HCT116 (cell line): ENCODE results near the gene NUDT22. TPM values are rescaled to one million over a fixed set of nuclear protein-coding genes. Genes with fewer than 3 reads are reported as not detected.

Experiments
- ATAC-seq: fragments of 200-7000 bp; cut with Tn5 transposase; 2 replicates; pipeline ENCODE4 v1.9.1; 2020; ENCODE audit warnings: mild to moderate bottlenecking, moderate library complexity
- BruUV-seq: library from RNA; stranded (reverse); fragments of 400-500 nt; replicated peaks from 2 replicates; lab custom pipeline; 2021; lab: Mats Ljungman, UMichigan
- CTCF ChIA-PET: fragments of 300-600 bp; sonication (Branson Sonifier 250); formaldehyde crosslinking; loops from one replicate; lab custom pipeline; 2021; ENCODE audit warnings: antibody characterized with exemption; lab: Charles Lee
- POLR2A ChIA-PET: fragments of 300-600, 350-600 bp; sonication (Branson Sonifier 250); formaldehyde crosslinking; loops from one replicate; lab custom pipeline; 2021; ENCODE audit warnings: antibody characterized with exemption; lab: Charles Lee
- RAD21 ChIA-PET, 2 experiments: fragments of 300-600 bp; sonication (Branson Sonifier 250); formaldehyde crosslinking; loops; one replicate each; lab custom pipeline; 2023; ENCODE audit warnings: low total read pairs in 2 of 2; ENCODE audit not compliant: uncharacterized antibody in 2 of 2, unreplicated experiment in 2 of 2, low non-redundant PET in 1 of 2; lab: Charles Lee
- DNase-seq: peaks from one replicate; pipeline ENCODE4 v3.0.0-alpha.2; 2010; ENCODE audit warnings: low read depth, low spot score
- H2AFZ ChIP-seq: fragments of 200-600 bp; shearing (Covaris generic), sonication (generic); 2 replicates; pipeline ENCODE4 v1.6.1; 2017; ENCODE audit warnings: low read depth, mixed run types, mixed read lengths, antibody characterized with exemption, low read length; ENCODE audit not compliant: poor library complexity, severe bottlenecking
- H3K27ac ChIP-seq: 2 replicates; pipeline ENCODE4 v1.5.1; 2012; ENCODE audit warnings: low read depth, low read length
- H3K27me3 ChIP-seq: fragments of 200-600 bp; sonication (generic); 2 replicates; pipeline ENCODE4 v1.6.1; 2016; ENCODE audit warnings: mixed run types, low read length, mixed read lengths; ENCODE audit not compliant: insufficient read depth
- H3K36me3 ChIP-seq, 2 experiments: fragments of 200-500 bp in 1 of 2; fragments of 200-600 bp in 1 of 2; sonication (Bioruptor generic) in 1 of 2; sonication (generic) in 1 of 2; 2 replicates each; pipeline versions ENCODE4 v1.5.1 to v1.6.1; 2014 to 2016; ENCODE audit warnings: low read length in 2 of 2, inconsistent platforms in 1 of 2, mixed read lengths in 1 of 2, mixed run types in 1 of 2; ENCODE audit not compliant: insufficient read depth in 2 of 2, control insufficient read depth in 1 of 2
- H3K4me1 ChIP-seq, 2 experiments: fragments of 200-600 bp in 1 of 2; sonication (generic) in 1 of 2; 2 replicates each; pipeline versions ENCODE4 v1.5.1 to v1.6.1; 2012 to 2017; ENCODE audit warnings: low read length in 2 of 2, inconsistent platforms in 1 of 2, mild to moderate bottlenecking in 1 of 2, mixed read lengths in 1 of 2, mixed run types in 1 of 2, moderate library complexity in 1 of 2; ENCODE audit not compliant: insufficient read depth in 2 of 2, control insufficient read depth in 1 of 2
- H3K4me2 ChIP-seq: fragments of 200-600 bp; sonication (generic); 2 replicates; pipeline ENCODE4 v1.6.1; 2017; ENCODE audit warnings: mixed run types, low read length, mixed read lengths
- H3K4me3 ChIP-seq, 2 experiments: fragments of 200-600 bp in 1 of 2; sonication (generic) in 1 of 2; replicated peaks in 1 of 2; 2 replicates each; pipeline ENCODE4 v1.5.1; 2011 to 2016; ENCODE audit warnings: low read length in 2 of 2, control low read depth in 1 of 2, low read depth in 1 of 2, mild to moderate bottlenecking in 1 of 2, mixed read lengths in 1 of 2, mixed run types in 1 of 2
- H3K79me2 ChIP-seq: fragments of 200-600 bp; sonication (generic); 2 replicates; pipeline ENCODE4 v1.6.1; 2017; ENCODE audit warnings: mild to moderate bottlenecking, mixed run types, low read length, moderate library complexity, mixed read lengths; ENCODE audit not compliant: insufficient read depth
- H3K9ac ChIP-seq: fragments of 200-600 bp; sonication (generic); 2 replicates; pipeline ENCODE4 v1.6.1; 2016; ENCODE audit warnings: low read length, mixed read lengths
- H3K9me2 ChIP-seq: fragments of 200-600 bp; sonication (generic), shearing (Covaris generic); 2 replicates; pipeline ENCODE4 v1.6.1; 2017; ENCODE audit warnings: mixed run types, mild to moderate bottlenecking, moderate library complexity; ENCODE audit not compliant: insufficient read depth
- H3K9me3 ChIP-seq, 2 experiments: fragments of 200-500 bp in 1 of 2; fragments of 200-600 bp in 1 of 2; sonication (Bioruptor generic) in 1 of 2; sonication (generic) in 1 of 2; 2 replicates each; pipeline ENCODE4 v1.6.1; 2014 to 2017; ENCODE audit warnings: low read length in 2 of 2, mixed read lengths in 2 of 2, inconsistent platforms in 1 of 2, low read depth in 1 of 2, mild to moderate bottlenecking in 1 of 2, mixed run types in 1 of 2, moderate library complexity in 1 of 2; ENCODE audit not compliant: control insufficient read depth in 1 of 2, insufficient read depth in 1 of 2
- H4K20me1 ChIP-seq: fragments of 200-600 bp; sonication (generic), shearing (Covaris generic); 2 replicates; pipeline ENCODE4 v1.6.1; 2017; ENCODE audit warnings: mixed run types, mild to moderate bottlenecking, moderate library complexity; ENCODE audit not compliant: insufficient read depth
- JUND ChIP-seq: IDR thresholded peaks from 2 replicates; pipeline ENCODE4 v1.6.1; 2012
- POLR2A ChIP-seq: IDR thresholded peaks from 2 replicates; pipeline ENCODE4 v1.7.0; 2011; ENCODE audit warnings: borderline replicate concordance; ENCODE audit not compliant: insufficient read depth, insufficient read length; ENCODE audit errors: extremely low read depth
- POLR2AphosphoS5 ChIP-seq: IDR thresholded peaks from 2 replicates; pipeline ENCODE4 v1.6.1; 2011; ENCODE audit warnings: mild to moderate bottlenecking, low read depth, low read length, moderate library complexity
- REST ChIP-seq: IDR thresholded peaks from 2 replicates; pipeline ENCODE4 v1.6.1; 2012; ENCODE audit warnings: low read depth
- TCF7L2 ChIP-seq: IDR thresholded peaks from 2 replicates; pipeline ENCODE4 v1.7.0; 2011; ENCODE audit warnings: borderline replicate concordance, inconsistent platforms; ENCODE audit not compliant: insufficient read depth, insufficient read length; ENCODE audit errors: extremely low read depth
- ZFX ChIP-seq: fragments of 450-650 bp; IDR thresholded peaks from 2 replicates; pipeline ENCODE4 v1.6.1; 2017
- intact Hi-C: fragments of 100-400 bp; cut with micrococcal nuclease; formaldehyde crosslinking; loops from 2 replicates; pipeline ENCODE4 v1.10.0; 2022
- total RNA-seq: library from RNA; stranded (reverse); gene quantifications from one replicate; pipeline ENCODE4 v1.2.1, GENCODE V29; 2021; ENCODE audit not compliant: unreplicated experiment

The NUDT22 gene
- total RNA-seq, 1 experiment from 2014 or later, result 70.9 TPM

GRCh38 chr11:64268025-64268892 lies 42.2 kb downstream of the NUDT22 start:
- ChIA-PET RAD21 (no interaction called here), CTCF (interaction anchor here (0.6 to 2.5 kb wide), 6 partner anchors 16 to 87 kb away, joined by 3 to 11 read pairs (median 4); no protein-coding TSS in a partner anchor), POLR2A (interaction anchor here (0.7 to 3.9 kb wide), 12 partner anchors 11 to 82 kb away, joined by 3 to 29 read pairs (median 4); partner anchors contain the start of genes ESRRA, FKBP2, GPR137 and PPP1R14B)
- Histone ChIP-seq H3K9me3 (no peaks in the 10 kb centered on the region), H3K4me3 (peak overlapping the region; percentile 71 to 72), H3K79me2 (peaks cover 8% of the 10 kb centered on the region; the same call in 1 of the 2 replicates), H3K27me3 (no peaks in the 10 kb centered on the region), H3K4me1 (peaks cover 18 to 31% of the 10 kb centered on the region in 2 experiments; a peak in 3 of 4 replicates), H4K20me1 (no peaks in the 10 kb centered on the region), H3K27ac (peak overlapping the region; percentile 95), H3K36me3 (peaks cover 5 to 20% of the 10 kb centered on the region in 2 experiments; a peak in 2 of 4 replicates), H3K4me2 (peak overlapping the region; percentile 91), H2AFZ (no peak overlapping the region), H3K9me2 (no peaks in the 10 kb centered on the region), H3K9ac (peak overlapping the region; percentile 80)
- ATAC-seq, result peak; percentile 6
- no peak for DNase-seq
- no TSS peak for BruUV-seq
- intact Hi-C loops, result no loop called here
- TF ChIP-seq REST (no peak), TCF7L2 (peak; percentile 85), ZFX (no peak), JUND (no peak), POLR2A (no peak), POLR2AphosphoS5 (0 out of 2 replicates have a peak, but pooled peaks have one; percentile 10)
